Body of pancreas (tissue), 4 donors: ENCODE results near the gene SLC11A1.

Source experiments
- POLR2A ChIP-seq, 3 donors: fragments of 450-650 bp; IDR thresholded peaks; one replicate each; pipeline ENCODE4 v1.6.1; 2016; ENCODE audit warnings: antibody characterized with exemption in 3 of 3, mild to moderate bottlenecking in 2 of 3
- TF ChIP-seq, protein P1 (sequence below), 7 experiments: fragments of 450-650 bp in 4 of 7; fragments of 200-600 bp in 3 of 7; sonication (generic) in 3 of 7; IDR thresholded peaks; one replicate each; pipeline ENCODE4 v1.5.1; 2016 to 2019; ENCODE audit warnings: antibody characterized with exemption in 7 of 7

DNA sequence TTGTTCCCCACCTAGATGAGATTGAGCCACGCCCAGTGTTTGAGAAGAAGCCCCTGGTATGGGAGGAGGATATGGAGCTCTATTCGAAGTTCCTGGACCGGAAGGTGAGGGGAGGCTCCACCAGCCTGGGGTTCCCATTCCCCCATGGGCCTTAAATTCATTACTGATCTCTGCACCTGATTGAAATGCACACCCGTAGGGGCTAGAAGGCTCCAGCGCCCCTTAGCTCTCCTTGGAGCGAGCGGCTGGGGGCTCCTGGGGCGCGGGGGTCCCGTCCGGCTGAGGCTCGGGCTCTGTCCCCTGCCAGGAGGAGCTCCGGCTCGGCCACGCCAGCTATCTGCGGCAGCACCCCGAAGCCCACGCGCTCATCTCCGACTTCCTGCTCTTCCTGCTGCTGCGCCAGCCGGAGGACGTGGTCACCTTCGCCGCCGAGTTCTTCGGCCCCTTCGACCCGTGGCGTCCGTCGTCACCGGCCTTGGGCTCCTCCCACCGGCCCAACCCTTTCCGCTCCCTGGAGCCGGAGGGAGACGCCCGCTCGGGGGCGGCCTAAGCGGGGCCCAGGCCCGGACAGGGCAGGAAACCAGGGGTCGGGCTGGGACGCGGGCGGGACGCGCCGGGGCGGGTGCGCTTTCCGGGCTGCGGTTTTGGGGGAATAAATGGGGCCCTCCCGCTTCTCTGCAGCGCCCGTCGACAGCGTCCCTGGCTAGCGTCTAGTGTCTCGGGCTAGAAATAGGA lies 14.5 kb upstream of the SLC11A1 start:
- TF ChIP-seq, protein P1, sequence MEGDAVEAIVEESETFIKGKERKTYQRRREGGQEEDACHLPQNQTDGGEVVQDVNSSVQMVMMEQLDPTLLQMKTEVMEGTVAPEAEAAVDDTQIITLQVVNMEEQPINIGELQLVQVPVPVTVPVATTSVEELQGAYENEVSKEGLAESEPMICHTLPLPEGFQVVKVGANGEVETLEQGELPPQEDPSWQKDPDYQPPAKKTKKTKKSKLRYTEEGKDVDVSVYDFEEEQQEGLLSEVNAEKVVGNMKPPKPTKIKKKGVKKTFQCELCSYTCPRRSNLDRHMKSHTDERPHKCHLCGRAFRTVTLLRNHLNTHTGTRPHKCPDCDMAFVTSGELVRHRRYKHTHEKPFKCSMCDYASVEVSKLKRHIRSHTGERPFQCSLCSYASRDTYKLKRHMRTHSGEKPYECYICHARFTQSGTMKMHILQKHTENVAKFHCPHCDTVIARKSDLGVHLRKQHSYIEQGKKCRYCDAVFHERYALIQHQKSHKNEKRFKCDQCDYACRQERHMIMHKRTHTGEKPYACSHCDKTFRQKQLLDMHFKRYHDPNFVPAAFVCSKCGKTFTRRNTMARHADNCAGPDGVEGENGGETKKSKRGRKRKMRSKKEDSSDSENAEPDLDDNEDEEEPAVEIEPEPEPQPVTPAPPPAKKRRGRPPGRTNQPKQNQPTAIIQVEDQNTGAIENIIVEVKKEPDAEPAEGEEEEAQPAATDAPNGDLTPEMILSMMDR (IDR thresholded peaks at IDR 0.05) = peak in 1 of 7 experiments; percentile 16
- TF ChIP-seq POLR2A (IDR thresholded peaks at IDR 0.05) = peak; percentile 81 to 96 (median 94)
